Tibial nerve (tissue), 4 donors: ENCODE results near the gene SYTL1. TPM values are rescaled to one million over a fixed set of nuclear protein-coding genes. Genes with fewer than 3 reads are reported as not detected.

Experiments used
- DNase-seq, 2 donors: peaks; one replicate each; pipeline ENCODE4 v3.0.0-alpha.2; 2019; ENCODE audit warnings: low spot score in 2 of 2
- H3K27ac ChIP-seq, 4 donors: fragments of 200-600 bp; sonication (generic) in 3 of 4; one replicate each; pipeline ENCODE4 v1.5.1; 2017 to 2019; ENCODE audit warnings: mild to moderate bottlenecking in 1 of 4
- H3K27me3 ChIP-seq, 2 donors: fragments of 200-600 bp; sonication (generic) in 1 of 2; one replicate each; pipeline versions ENCODE4 v1.5.1 to v1.6.0; 2017 to 2019
- H3K36me3 ChIP-seq, 3 donors: fragments of 200-600 bp; sonication (generic); one replicate each; pipeline ENCODE4 v1.5.1; 2018 to 2019
- H3K4me1 ChIP-seq, 4 donors: fragments of 200-600 bp; sonication (generic) in 3 of 4; one replicate each; pipeline ENCODE4 v1.5.1; 2017 to 2019
- H3K4me3 ChIP-seq, 4 donors: fragments of 200-600 bp; sonication (generic) in 3 of 4; one replicate each; pipeline ENCODE4 v1.5.1; 2017 to 2019; ENCODE audit warnings: mild to moderate bottlenecking in 1 of 4, moderate library complexity in 1 of 4
- H3K9me3 ChIP-seq, 4 donors: fragments of 200-600 bp; sonication (generic) in 3 of 4; one replicate each; pipeline ENCODE4 v1.5.1; 2017 to 2019
- EP300 ChIP-seq, 2 donors: sonication (generic); formaldehyde crosslinking; IDR thresholded peaks; one replicate each; pipeline ENCODE4 v1.6.1; 2017; ENCODE audit warnings: antibody characterized with exemption in 2 of 2, mild to moderate bottlenecking in 1 of 2
- POLR2A ChIP-seq, 2 donors: fragments of 450-650 bp; IDR thresholded peaks; one replicate each; pipeline ENCODE4 v1.6.1; 2017; ENCODE audit warnings: antibody characterized with exemption in 2 of 2, mild to moderate bottlenecking in 2 of 2, moderate library complexity in 2 of 2
- WGBS, 2 donors: methylation state at CpG; one replicate each; pipeline ENCODE4 v1.1.5; 2018; 5-methylcytosine and 5-hydroxymethylcytosine counted together
- total RNA-seq, 4 donors: library from RNA; depleted of rRNA; stranded (reverse); fragments of >200 nt; gene quantifications; one replicate each; pipeline ENCODE4 v1.1.0, GENCODE V29; 2016
- TF ChIP-seq, protein P1 (sequence below), 5 experiments: fragments of 200-600 bp in 3 of 5; fragments of 450-650 bp in 2 of 5; sonication (generic) in 3 of 5; IDR thresholded peaks; one replicate each; pipeline ENCODE4 v1.5.1; 2016 to 2019; ENCODE audit warnings: antibody characterized with exemption in 5 of 5, mild to moderate bottlenecking in 3 of 5, moderate library complexity in 2 of 5

SYTL1 gene
- total RNA-seq, 4 donors from 2014 or later = 1.2 to 2.7 (median 1.7) TPM

DNA sequence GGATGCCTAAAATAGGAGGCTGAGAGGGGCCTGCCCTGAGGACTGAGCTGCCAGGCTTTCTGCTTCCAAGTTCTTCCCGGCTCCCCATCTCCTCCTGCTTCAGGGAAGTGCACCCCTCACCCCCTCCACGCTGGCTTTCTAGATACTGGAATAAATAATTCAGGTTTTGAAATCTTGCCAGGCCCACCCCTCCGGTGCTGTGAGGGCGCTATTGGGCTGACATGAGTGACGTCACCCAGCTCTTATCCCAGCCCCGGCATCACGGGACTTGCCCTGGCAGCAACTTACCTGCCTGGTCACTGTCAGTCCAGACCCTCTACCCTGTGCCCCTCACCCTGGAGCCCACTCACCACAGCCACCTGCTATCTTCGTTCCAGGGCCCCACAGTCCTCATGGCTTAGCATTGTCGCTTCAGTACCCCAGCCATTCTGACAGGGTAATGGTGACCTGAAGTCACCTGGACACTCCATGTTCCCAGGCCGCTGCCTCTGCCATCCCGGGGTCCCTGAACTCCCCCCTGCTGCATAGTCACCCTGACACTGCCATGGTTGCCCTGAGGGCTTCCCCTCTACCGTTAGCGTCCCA, 49.8 kb downstream of the SYTL1 start:
- WGBS, 2 donors = 5 to 8% methylated on average over 13 of the region's 13 CpGs

DNA sequence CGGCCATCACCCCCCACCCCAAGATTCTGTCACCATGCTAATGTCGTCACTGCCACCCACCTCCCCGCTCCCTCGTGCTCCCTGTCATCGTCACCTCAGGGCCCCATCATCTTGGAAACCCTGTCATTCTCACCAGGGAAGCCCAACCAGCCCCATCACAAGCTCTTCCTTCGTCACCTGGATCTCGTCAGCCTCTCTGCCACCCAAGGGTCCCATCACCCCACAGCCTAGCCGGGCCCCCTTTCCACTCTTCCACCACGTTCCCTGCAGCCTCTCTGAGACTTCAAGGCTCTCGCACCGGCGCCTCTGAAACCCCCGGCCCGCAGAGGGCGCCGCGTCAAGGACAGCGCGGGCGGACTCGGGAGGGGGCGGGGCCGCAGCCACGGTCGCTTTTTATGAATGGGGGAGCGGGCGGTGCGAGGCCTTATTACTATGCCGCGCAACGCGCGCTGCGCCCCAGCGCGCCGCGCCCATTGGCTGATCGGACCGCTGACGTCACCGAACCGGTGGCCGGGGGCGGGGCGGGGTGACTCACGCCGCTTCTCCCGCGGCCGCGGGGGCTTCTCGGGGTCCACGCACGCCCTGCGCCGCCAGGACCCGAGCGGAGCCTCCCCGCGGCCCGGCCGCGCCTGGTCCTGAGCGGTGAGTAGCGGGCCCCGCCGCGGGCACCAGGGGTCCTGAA, 50.4 kb downstream of the SYTL1 start, which contains the start of gene GPR3:
Gene GPR3, plus strand, starts transcription at position 527 of the 682 bp plus-strand sequence. CDS start 1,177 bp downstream, outside the sequence.
- peak; percentile 82 to 86 for DNase-seq
- no peaks in the 10 kb centered on the region for H3K27me3 ChIP-seq
- H3K4me3 ChIP-seq = peak within 1 kb of the TSS; percentile 26 to 56 (median 37)
- no peaks in the 10 kb centered on the region for H3K36me3 ChIP-seq
- TF ChIP-seq EP300 (IDR thresholded peaks at IDR 0.05) (peak in 1 of 2 donors; percentile 16), POLR2A (IDR thresholded peaks at IDR 0.05) (peak in 1 of 2 donors; percentile 13)
- TF ChIP-seq, protein P1, sequence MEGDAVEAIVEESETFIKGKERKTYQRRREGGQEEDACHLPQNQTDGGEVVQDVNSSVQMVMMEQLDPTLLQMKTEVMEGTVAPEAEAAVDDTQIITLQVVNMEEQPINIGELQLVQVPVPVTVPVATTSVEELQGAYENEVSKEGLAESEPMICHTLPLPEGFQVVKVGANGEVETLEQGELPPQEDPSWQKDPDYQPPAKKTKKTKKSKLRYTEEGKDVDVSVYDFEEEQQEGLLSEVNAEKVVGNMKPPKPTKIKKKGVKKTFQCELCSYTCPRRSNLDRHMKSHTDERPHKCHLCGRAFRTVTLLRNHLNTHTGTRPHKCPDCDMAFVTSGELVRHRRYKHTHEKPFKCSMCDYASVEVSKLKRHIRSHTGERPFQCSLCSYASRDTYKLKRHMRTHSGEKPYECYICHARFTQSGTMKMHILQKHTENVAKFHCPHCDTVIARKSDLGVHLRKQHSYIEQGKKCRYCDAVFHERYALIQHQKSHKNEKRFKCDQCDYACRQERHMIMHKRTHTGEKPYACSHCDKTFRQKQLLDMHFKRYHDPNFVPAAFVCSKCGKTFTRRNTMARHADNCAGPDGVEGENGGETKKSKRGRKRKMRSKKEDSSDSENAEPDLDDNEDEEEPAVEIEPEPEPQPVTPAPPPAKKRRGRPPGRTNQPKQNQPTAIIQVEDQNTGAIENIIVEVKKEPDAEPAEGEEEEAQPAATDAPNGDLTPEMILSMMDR (IDR thresholded peaks at IDR 0.05) = peak; percentile 40 to 76 (median 48)
- 3 to 5% methylated on average over 19 to 40 of the region's 69 CpGs for WGBS, 2 donors
- H3K9me3 ChIP-seq = no peaks in the 10 kb centered on the region
- peak within 1 kb of the TSS in 2 of 4 donors; percentile 46 to 63 for H3K27ac ChIP-seq
- H3K4me1 ChIP-seq = peaks cover 0 to 36% (median 16%) of the 10 kb centered on the region in 4 donors

More for the DNA sequence above, 49.8 kb downstream of the SYTL1 start:
- TF ChIP-seq EP300 (IDR thresholded peaks at IDR 0.05) = no peak
- TF ChIP-seq, protein P1 (IDR thresholded peaks at IDR 0.05) = no peak
- TF ChIP-seq POLR2A (IDR thresholded peaks at IDR 0.05) = no peak
- peak overlapping the region in 1 of 4 donors; percentile 63 for H3K27ac ChIP-seq
- H3K27me3 ChIP-seq = no peaks in the 10 kb centered on the region
- H3K9me3 ChIP-seq = no peaks in the 10 kb centered on the region
- DNase-seq = peak in 1 of 2 donors; percentile 33
- H3K4me1 ChIP-seq = peaks cover 0 to 31% (median 16%) of the 10 kb centered on the region in 4 donors
- H3K36me3 ChIP-seq = no peaks in the 10 kb centered on the region
- H3K4me3 ChIP-seq = peak overlapping the region; percentile 26 to 56 (median 37)

DNA sequence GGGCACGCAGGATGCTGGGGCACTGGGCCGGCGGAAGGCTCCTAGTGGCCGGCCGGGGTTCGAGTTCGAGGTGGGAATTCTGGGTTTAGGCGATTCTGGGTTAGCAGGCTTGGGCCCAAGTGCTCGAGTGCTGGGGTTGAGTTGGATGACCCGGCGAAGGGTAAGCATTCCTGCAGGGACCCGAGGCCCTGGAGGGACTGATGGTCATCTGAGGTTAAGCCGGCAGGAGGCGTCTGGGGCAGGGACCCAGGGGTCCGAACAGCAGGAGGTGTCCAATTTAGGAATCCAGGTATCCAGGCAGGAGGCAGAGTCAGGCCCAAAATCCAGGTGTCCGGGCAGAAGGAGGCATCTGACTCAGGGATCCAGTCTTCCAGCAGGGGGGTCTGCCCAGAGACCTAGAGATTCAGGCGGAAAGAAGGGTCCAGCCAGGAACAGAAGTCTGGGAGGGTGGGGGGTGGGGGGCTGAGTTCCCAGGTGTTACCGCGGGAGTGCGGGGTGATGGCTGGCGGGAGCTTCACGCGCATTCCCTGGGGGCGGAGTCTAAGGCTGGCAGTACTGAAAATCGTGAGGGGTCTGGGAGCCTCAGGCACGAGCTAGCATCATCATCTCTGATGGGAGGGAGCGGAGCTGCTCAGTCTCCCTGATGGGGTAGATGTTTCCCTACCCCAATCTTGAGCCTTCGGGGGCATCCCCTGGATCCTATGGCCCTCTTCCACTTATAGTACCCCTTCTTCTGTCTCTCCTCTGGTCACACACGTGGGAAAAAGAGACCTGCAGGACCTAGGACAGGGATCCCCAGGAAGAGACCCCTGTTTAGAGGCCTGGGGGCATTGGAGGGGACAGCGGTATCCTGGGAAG, 51.2 kb downstream of the SYTL1 start:
- 40 to 43% methylated on average over 22 to 26 of the region's 30 CpGs for WGBS, 2 donors
- no peak for DNase-seq
- Histone ChIP-seq H3K27ac (peak overlapping the region in 2 of 4 donors; percentile 46 to 63), H3K36me3 (no peaks in the 10 kb centered on the region), H3K9me3 (no peaks in the 10 kb centered on the region), H3K27me3 (no peaks in the 10 kb centered on the region), H3K4me3 (peak overlapping the region; percentile 26 to 56 (median 37)), H3K4me1 (peaks cover 0 to 36% (median 16%) of the 10 kb centered on the region in 4 donors)
- no peak for TF ChIP-seq EP300 (IDR thresholded peaks at IDR 0.05)

DNA sequence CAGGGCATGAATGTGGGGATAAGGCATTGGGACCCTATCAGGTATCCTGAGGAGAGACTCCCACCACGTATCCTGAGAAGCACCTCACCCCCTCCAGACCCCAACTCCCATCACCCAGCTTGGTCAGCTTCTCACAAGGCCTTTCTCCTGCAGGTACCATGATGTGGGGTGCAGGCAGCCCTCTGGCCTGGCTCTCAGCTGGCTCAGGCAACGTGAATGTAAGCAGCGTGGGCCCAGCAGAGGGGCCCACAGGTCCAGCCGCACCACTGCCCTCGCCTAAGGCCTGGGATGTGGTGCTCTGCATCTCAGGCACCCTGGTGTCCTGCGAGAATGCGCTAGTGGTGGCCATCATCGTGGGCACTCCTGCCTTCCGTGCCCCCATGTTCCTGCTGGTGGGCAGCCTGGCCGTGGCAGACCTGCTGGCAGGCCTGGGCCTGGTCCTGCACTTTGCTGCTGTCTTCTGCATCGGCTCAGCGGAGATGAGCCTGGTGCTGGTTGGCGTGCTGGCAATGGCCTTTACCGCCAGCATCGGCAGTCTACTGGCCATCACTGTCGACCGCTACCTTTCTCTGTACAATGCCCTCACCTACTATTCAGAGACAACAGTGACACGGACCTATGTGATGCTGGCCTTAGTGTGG, 51.9 kb downstream of the SYTL1 start:
- 96 to 99% methylated on average over 10 to 11 of the region's 18 CpGs for WGBS, 2 donors
- DNase-seq = no peak
- Histone ChIP-seq H3K4me3 (no peak overlapping the region), H3K27me3 (no peaks in the 10 kb centered on the region), H3K4me1 (peaks cover 0 to 39% (median 16%) of the 10 kb centered on the region in 4 donors), H3K27ac (no peak overlapping the region), H3K9me3 (no peaks in the 10 kb centered on the region), H3K36me3 (no peaks in the 10 kb centered on the region)
- TF ChIP-seq, protein P1 (IDR thresholded peaks at IDR 0.05) = no peak
- no peak for TF ChIP-seq POLR2A (IDR thresholded peaks at IDR 0.05)
- no peak for TF ChIP-seq EP300 (IDR thresholded peaks at IDR 0.05)

DNA sequence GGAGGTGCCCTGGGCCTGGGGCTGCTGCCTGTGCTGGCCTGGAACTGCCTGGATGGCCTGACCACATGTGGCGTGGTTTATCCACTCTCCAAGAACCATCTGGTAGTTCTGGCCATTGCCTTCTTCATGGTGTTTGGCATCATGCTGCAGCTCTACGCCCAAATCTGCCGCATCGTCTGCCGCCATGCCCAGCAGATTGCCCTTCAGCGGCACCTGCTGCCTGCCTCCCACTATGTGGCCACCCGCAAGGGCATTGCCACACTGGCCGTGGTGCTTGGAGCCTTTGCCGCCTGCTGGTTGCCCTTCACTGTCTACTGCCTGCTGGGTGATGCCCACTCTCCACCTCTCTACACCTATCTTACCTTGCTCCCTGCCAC, 52.4 kb downstream of the SYTL1 start:
- Histone ChIP-seq H3K9me3 (no peaks in the 10 kb centered on the region), H3K4me3 (no peak overlapping the region), H3K27ac (no peak overlapping the region), H3K4me1 (peaks cover 0 to 44% (median 18%) of the 10 kb centered on the region in 4 donors), H3K36me3 (no peaks in the 10 kb centered on the region), H3K27me3 (no peaks in the 10 kb centered on the region)
- no peak for DNase-seq
- WGBS, 2 donors = 96% methylated on average over 9 of the region's 9 CpGs
- TF ChIP-seq EP300 (IDR thresholded peaks at IDR 0.05) (no peak), POLR2A (IDR thresholded peaks at IDR 0.05) (no peak)
- TF ChIP-seq, protein P1 (IDR thresholded peaks at IDR 0.05) = no peak
